GM12875 (cell line): ENCODE measurements around the gene TNFSF4.
"Not testable (repeated sequence)": the region's sequence is repeated elsewhere in the genome, so short reads cannot be mapped to it uniquely, and the experiment has no call there.

ENCODE experiments used
- H3K4me3 ChIP-seq: one replicate; pipeline ENCODE4 v1.5.1; 2011; ENCODE audit warnings: low read depth, low read length, control low read depth
- TF ChIP-seq, protein P1 (sequence below): IDR thresholded peaks from 2 replicates; pipeline ENCODE4 v1.5.1; 2011; ENCODE audit warnings: low read depth, mild to moderate bottlenecking, control low read depth, inconsistent platforms, low read length, moderate library complexity, borderline replicate concordance; ENCODE audit not compliant: insufficient read depth

Gene TNFSF4

GRCh38 chr1:173162601-173163000 lies 44.5 kb downstream of the TNFSF4 start:
- no peak overlapping the region for H3K4me3 ChIP-seq
- TF ChIP-seq, protein P1, sequence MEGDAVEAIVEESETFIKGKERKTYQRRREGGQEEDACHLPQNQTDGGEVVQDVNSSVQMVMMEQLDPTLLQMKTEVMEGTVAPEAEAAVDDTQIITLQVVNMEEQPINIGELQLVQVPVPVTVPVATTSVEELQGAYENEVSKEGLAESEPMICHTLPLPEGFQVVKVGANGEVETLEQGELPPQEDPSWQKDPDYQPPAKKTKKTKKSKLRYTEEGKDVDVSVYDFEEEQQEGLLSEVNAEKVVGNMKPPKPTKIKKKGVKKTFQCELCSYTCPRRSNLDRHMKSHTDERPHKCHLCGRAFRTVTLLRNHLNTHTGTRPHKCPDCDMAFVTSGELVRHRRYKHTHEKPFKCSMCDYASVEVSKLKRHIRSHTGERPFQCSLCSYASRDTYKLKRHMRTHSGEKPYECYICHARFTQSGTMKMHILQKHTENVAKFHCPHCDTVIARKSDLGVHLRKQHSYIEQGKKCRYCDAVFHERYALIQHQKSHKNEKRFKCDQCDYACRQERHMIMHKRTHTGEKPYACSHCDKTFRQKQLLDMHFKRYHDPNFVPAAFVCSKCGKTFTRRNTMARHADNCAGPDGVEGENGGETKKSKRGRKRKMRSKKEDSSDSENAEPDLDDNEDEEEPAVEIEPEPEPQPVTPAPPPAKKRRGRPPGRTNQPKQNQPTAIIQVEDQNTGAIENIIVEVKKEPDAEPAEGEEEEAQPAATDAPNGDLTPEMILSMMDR, result no peak

- H3K4me3 ChIP-seq, result no peak overlapping the region
- TF ChIP-seq, protein P1, result no peak
These were observed 45.5 kb downstream of the TNFSF4 start for GRCh38 chr1:173161510-173162221.

GRCh38 chr1:173153964-173154363 lies 53.2 kb downstream of the TNFSF4 start:
- not testable (repeated sequence) for H3K4me3 ChIP-seq

- H3K4me3 ChIP-seq, result no peak overlapping the region
- TF ChIP-seq, protein P1, result no peak
These were observed 53.6 kb downstream of the TNFSF4 start for GRCh38 chr1:173153503-173153902.

DNA sequence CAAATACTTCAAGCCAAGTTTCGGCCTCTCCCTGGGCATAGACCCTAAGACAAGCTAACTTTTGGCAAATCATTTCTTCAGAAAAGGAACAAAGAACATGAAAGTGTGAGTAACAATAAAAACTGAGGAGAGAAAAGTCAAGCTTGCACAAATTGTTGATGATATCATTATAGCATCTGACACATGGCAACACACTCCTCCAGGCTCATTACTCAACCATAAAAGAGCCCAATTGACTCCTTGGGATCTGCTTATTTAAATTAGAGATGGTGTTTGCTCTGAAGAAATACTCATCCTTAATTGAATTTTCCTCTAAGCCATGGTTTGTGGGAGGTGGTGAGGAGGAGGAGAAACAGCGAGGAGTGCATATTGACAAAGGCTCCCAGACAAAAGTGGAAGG lies 54.5 kb downstream of the TNFSF4 start:
- H3K4me3 ChIP-seq, result no peak overlapping the region
- TF ChIP-seq, protein P1, result no peak

DNA sequence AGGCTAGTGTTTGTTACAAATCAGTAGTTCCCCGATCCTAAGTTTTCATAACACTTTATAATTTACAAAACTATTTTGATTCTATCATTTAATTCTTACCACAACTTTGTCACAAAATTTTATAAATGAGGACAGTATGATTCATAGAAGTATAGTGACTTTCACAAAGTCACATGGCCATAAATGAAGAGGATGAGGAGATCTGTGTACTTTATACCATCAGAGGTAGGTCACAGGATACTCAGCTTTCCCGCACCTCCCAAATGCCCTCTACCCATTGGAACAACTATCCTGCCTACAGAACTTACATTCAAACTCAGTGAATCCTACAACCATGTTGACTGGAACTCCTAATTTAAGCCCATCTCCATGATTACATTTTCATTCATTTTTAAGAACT lies 56.3 kb downstream of the TNFSF4 start:
- TF ChIP-seq, protein P1, result no peak
- no peak overlapping the region for H3K4me3 ChIP-seq

- TF ChIP-seq, protein P1, result no peak
- H3K4me3 ChIP-seq, result no peak overlapping the region
These were observed 57.2 kb downstream of the TNFSF4 start for GRCh38 chr1:173149887-173150286.
